Inflammatory macrophage treated with lipopolysaccharide for 1 hour (primary cell): ENCODE results near the gene SMIM44.
A peak's percentile ranks its signal among the peaks of the same experiment; 100 is the strongest.
"Not testable (repeated sequence)": the region's sequence is repeated elsewhere in the genome, so short reads cannot be mapped to it uniquely, and the experiment has no call there.

Experiments
- DNase-seq, 2 donors: peaks; one replicate each; pipeline ENCODE4 v3.0.0-alpha.2; 2020 to 2022

Gene SMIM44

DNA sequence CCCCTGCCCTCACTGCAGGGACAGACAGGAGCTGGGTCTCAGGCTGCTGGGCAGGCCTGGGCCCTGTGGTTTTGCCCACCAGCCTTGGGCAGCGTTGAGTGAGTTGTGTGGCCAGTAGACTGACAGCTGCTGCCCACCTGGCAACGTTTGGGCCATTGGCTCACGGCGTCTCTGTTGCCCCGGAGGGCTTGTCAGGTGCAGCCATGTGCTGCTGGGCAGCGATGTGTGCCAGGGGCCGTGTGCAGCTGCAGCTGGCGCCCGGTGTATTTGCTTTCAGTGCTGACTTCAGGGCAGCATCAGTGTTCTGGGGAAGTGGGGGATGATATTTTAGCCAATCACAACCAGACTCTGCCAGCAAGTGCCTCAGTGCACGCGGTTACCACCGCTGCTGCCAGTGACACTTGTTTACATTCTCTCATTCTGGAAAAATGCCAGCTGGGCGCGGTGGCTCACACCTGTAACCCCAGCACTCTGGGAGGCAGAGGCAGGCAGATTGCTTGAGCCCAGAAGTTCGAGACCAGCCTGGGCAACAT is 33.5 kb upstream of the SMIM44 start:
- DNase-seq = no peak

DNA sequence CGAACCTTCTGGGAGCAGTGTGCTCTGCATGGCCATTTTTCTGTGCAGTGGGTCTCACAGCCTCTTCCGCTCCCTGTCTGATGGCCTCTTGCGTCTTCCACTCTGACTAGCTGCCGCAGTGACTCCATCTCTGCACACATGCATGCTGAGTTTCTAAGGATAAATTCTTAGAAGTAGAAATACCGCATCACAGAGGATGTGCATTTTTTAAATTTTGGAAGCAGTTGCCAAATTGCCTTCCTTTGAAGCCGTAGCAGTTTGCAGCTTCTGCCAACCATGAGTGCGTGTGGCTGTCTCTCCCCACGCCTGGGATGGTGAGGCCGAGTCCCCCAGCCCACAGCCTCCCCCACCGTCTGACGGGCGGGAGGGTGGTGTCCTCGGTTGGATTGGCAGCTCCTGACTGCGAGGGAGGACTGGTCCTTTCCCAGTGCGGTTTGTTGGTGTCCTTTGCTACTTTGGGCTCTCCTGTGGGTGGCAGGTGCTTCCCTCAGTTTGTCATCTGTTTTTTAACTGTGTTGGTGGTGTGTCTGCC is 32.7 kb upstream of the SMIM44 start:
- no peak for DNase-seq

DNA sequence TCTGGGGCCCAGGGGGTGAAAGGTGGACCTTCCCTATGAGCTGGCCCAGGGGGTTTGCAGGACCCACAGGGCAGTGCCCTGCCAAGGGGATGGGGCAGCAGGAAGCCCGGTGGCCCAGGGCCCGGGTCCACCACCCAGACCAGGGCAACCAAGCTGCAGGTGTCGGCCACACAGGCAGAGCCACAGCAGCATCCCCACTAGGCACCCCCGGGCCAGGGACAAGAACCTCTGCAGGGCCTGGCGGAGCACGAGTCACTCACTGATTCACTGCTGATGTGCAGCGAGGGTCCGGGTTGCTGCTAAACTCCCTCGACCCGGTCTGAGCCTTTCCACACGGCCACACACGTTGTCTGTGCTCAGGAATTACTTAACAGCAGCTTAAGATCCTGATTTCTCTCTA is 31.7 kb upstream of the SMIM44 start:
- DNase-seq = no peak

- no peak for DNase-seq
Observed at GRCh38 chr19:3513229-3514140, 30.2 kb upstream of the SMIM44 start.

- no peak for DNase-seq
Observed at GRCh38 chr19:3512562-3513228, 29.5 kb upstream of the SMIM44 start.

DNA sequence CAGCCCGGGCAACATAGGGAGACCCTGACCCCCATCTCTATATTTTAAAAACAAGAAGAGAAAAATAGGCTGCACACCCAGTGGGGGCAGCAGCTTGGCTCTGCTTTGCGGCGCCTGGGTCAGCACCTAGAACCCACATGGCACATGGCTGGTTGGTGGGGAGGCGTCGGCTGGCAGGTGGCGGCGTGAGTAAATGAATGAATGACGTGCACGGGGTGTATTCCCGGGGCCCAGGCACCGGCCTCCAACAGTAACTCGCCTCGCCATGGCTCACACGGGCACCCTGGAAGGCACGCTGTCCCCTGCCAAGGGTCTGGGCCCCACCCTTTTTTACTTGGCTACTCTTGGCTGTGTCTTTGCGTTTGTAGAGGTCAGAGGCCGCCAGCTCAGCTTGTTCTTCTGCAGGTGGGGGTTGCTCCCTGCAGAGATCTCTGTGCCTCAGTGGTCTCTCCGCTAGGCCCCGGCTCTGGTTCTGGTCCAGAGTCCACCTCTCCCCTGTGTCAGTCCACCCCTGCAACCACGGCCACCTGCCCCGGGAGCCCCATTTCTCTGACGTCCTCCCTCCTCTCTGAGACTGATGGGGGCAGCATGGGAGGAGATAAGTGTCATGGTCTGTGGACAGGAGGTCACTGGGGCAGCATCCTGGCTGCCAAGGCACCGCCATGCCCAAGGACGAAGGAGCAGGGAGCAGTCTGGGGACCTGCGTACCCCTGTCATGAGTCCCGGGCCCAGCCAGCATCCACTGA is 28.4 kb upstream of the SMIM44 start:
- no peak for DNase-seq

DNA sequence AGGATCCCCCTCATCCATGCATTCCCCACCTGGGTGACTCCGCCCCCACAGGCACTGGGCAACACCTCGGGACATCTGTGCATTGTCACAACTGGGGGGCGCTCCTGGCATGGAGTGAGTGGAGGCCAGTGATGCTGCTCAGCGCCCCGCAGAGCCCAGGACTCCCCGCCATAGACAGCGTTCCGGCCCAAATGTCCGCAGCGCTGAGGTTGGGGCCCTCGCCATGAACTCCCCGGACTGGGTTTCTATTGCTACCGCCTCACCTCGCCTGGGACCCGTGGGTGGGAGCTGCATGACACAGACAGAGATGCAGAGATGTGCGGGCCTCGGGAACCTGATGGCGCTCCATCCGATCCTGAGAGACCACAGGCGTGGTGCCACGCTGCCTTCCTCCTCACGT is 27.5 kb upstream of the SMIM44 start:
- DNase-seq = no peak

DNA sequence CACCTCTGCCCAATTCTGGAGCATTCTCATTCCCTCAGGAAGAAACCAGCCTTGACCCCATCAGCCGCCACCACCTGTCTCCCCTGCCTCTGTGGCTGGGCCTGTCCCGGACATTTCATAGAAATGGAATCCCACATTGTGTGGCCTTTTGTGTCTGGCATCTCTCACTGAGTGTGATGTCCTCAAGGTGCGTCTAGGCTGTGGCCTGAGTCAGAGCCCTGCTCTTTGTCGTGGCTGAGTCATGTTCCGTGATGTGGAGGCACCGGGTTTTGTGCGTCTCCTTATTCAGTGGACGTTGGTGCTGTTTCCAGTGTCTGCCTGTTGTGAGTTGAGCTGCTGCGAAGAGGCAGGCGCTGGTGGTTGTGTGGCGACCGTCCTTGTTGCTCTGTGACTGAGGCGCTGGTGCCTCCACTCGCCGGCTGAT is 26.3 kb upstream of the SMIM44 start:
- no peak for DNase-seq

DNA sequence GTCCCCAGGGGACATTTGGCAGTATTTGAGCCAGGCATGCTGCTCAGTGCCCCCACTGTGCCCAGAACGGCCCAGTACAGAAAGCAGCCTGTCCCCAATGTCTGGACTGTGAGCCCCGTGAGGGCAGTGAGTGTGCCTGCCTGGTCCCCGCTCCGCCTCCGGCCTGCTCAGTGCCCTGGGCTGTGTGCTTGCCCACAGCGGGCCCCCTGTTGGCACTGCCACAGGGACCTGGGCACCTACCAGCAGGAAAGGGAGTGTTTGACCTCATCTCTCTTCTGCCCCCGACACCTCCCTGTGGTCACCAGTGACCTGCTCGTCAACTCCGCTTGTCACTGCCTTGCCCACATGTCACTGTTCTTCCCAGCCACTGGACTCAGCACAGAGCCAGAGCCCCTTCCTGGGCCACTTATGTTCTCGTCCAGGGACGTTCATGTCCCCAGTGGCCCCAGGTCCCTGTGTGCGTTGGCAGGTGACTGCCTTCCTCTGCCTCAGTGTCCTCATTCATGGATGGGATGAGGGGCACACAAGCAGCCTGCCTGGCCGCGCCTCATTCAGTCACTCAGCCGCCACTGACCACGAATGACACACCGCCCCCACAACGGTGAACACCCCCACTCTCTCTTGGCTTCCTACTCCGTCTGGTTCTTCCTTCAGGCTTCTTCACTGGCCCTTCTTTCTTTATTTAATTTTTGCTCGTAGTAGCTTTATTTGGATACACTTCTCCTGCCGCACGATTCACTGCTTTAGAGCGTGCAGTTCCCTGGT is 25.7 kb upstream of the SMIM44 start:
- DNase-seq = no peak

GRCh38 chr19:3508121-3508661 is 24.9 kb upstream of the SMIM44 start:
- not testable (repeated sequence) for DNase-seq

- DNase-seq = no peak
Observed at GRCh38 chr19:3507371-3508120, 24.3 kb upstream of the SMIM44 start.

- DNase-seq = peak; percentile 11 to 22
Observed at GRCh38 chr19:3506384-3507340, 23.4 kb upstream of the SMIM44 start.

- peak; percentile 99 for DNase-seq
Observed at GRCh38 chr19:3505598-3506383, 22.6 kb upstream of the SMIM44 start, which contains the start of gene FZR1. Gene FZR1 (plus strand): TSS chr19:3506311. CDS start chr19:3522990, 16,679 bp downstream.

- no peak for DNase-seq
Observed at GRCh38 chr19:3504735-3505134, 21.5 kb upstream of the SMIM44 start.

DNA sequence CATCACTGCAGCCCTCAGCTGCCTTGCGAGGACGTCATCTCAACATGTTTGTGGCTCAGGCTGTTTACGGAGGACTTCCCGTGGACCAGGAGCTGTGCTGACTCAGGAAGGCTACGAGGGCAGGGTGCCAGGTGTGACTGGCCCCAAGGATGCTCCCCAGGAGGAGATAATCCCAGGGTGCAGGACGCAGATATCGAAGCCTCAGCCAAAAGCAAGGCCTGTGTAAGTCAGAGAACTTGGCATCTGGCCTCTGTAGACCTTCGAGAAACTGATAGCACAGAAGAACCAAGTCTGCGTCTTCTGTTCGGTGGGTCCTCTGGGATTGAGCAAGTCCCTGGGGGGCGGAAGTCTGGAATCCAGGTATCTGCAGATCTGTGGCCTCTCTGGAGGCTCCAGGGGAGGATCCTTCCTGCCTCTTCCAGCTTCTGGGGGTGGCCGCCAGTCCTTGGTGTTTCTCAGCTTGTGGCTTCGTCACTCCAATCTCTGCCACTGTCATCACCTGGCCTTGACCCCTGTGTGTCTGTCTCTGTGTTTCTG is 19.9 kb upstream of the SMIM44 start:
- no peak for DNase-seq

DNA sequence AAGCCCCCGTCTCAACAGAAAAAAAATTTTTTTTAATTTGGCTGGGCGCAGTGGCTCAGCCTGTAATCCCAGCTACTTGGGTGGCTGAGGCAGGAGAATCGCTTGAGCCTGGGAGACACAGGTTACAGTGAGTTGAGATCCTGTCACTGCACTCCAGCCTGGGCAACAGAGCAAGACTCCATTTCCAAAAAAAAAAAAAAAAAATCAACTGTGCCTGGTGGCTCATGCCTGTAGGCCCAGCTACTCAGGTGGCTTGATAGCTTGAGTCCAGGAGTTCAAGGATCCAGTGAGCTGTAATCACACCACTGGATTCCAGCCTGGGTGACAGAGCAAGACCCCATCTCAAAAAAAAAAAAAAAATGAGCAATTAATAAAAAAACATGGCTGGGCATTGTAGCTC is 18.5 kb upstream of the SMIM44 start:
- DNase-seq = no peak

DNA sequence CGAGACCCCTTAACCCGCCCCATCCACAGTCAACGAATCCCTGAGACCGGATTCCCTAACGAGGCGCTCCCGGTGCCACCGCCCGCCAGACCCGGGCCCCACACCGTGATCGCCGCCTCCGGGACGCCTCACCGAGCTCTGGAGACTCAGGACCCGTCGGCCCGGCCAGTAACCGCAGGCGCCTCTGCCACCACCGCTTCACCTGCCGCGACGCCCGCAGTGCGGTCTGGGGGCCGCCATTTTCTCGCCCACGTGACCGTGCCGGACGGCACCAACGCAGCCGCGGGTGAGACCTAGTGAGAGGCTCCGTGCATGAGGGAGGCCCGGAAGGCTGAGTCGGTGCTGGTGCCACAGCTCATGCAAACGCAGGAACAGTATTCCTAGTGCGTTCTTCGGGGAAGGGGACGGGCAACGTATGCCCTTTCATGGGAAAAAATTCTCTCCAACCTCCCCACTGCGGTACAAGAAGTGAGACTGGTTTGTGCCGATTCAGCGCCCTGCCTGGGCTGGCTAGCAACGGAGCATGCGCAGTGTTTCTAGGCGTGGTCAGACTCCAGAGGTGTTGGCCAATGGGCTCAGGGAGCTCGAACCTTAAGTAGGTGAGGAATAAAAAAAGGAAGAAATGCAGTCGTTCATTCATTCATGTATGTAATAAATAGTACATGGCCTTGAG is 17.3 kb upstream of the SMIM44 start, which contains the start of gene DOHH:
Gene DOHH (minus strand): TSS at position 246 of the 673 bp plus-strand sequence. CDS start 3,860 bp downstream, outside the sequence.
- DNase-seq = peak; percentile 93 to 97
